ENCODE data around the gene RTKN2.
"Not testable (repeated sequence)": the region's sequence is repeated elsewhere in the genome, so short reads cannot be mapped to it uniquely, and the experiment has no call there.

RTKN2 gene

GRCh38 chr10:62268399-62269114 is at the start of gene RTKN2:
Gene RTKN2, minus strand, starts transcription at chr10:62268844. Its CDS starts 234 bp downstream, at chr10:62268610.
- peak; percentile 79 for DNase-seq

- no peak for DNase-seq
Observed at GRCh38 chr10:62317257-62317656, 48.6 kb upstream of the RTKN2 start.

GRCh38 chr10:62309254-62309653 is 40.6 kb upstream of the RTKN2 start:
- no peak for DNase-seq

GRCh38 chr10:62308101-62308500 is 39.5 kb upstream of the RTKN2 start:
- DNase-seq: no peak

GRCh38 chr10:62307635-62308034 is 39.0 kb upstream of the RTKN2 start:
- no peak for DNase-seq

GRCh38 chr10:62306663-62307062 is 38.0 kb upstream of the RTKN2 start:
- DNase-seq: peak; percentile 4

GRCh38 chr10:62305813-62306212 is 37.2 kb upstream of the RTKN2 start:
- no peak for DNase-seq

GRCh38 chr10:62303922-62304321 is 35.3 kb upstream of the RTKN2 start:
- no peak for DNase-seq

- no peak for DNase-seq
Observed at GRCh38 chr10:62302760-62303159, 34.1 kb upstream of the RTKN2 start.

- DNase-seq: no peak
Observed at GRCh38 chr10:62297857-62298256, 29.2 kb upstream of the RTKN2 start.

GRCh38 chr10:62284221-62284620 is 15.6 kb upstream of the RTKN2 start:
- DNase-seq: no peak

GRCh38 chr10:62281348-62281747 is 12.7 kb upstream of the RTKN2 start:
- DNase-seq: not testable (repeated sequence)

- not testable (repeated sequence) for DNase-seq
Observed at GRCh38 chr10:62280392-62280791, 11.7 kb upstream of the RTKN2 start.

GRCh38 chr10:62278441-62278910 is 9.8 kb upstream of the RTKN2 start:
- no peak for DNase-seq

GRCh38 chr10:62277971-62278370 is 9.3 kb upstream of the RTKN2 start:
- no peak for DNase-seq

- DNase-seq: no peak
Observed at GRCh38 chr10:62270020-62270419, 1.4 kb upstream of the RTKN2 start.

GRCh38 chr10:62268027-62268398 is 631 bp downstream of the RTKN2 start:
- DNase-seq: no peak

GRCh38 chr10:62266611-62267010 is 2.0 kb downstream of the RTKN2 start:
- DNase-seq: no peak

GRCh38 chr10:62266147-62266546 is 2.5 kb downstream of the RTKN2 start:
- DNase-seq: no peak

GRCh38 chr10:62264702-62265436 is 3.8 kb downstream of the RTKN2 start:
- DNase-seq: no peak

- no peak for DNase-seq
Observed at GRCh38 chr10:62264126-62264525, 4.5 kb downstream of the RTKN2 start.

GRCh38 chr10:62261666-62262065 is 7.0 kb downstream of the RTKN2 start:
- DNase-seq: no peak

GRCh38 chr10:62259998-62260397 is 8.6 kb downstream of the RTKN2 start:
- DNase-seq: no peak

- no peak for DNase-seq
Observed at GRCh38 chr10:62259456-62259855, 9.2 kb downstream of the RTKN2 start.

Data from activated naive CD4-positive, alpha-beta T cell treated with Interleukin-2 at 50 U/mL for 16 hours (primary cell).